ENCODE measurements around the gene SERPINA3.

The SERPINA3 gene

DNA sequence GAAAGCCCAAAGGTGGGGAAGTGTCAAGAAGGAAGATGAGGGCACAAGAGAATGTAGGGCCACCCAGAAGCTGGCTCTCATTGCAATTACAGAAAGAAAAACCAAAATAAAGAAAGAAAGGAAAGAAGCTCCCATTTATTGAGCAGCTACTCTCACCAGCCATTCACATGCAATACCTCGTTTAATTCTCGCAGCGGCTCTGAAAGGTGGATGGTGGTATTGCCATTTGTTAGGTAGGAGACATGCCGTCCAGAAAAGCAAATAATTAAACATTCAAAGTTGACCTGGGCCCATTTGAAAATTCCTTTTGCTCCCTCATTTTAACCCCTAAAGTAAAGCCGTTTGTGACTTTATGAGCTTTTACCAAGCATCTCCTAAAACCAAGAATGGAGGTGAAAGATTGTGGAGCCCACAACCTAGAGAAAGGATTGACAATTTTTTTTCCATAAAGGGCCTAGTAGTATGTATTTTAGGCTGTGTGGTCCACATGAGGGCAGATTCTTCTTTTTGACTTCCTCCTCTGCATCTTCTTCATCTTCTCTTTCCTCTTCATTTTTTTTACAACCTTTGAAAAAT lies 5.3 kb downstream of the SERPINA3 start:
- H3K4me3 ChIP-seq (ENCODE audit: low read depth, low read length), result no peak overlapping the region
- TF ChIP-seq, protein P1, sequence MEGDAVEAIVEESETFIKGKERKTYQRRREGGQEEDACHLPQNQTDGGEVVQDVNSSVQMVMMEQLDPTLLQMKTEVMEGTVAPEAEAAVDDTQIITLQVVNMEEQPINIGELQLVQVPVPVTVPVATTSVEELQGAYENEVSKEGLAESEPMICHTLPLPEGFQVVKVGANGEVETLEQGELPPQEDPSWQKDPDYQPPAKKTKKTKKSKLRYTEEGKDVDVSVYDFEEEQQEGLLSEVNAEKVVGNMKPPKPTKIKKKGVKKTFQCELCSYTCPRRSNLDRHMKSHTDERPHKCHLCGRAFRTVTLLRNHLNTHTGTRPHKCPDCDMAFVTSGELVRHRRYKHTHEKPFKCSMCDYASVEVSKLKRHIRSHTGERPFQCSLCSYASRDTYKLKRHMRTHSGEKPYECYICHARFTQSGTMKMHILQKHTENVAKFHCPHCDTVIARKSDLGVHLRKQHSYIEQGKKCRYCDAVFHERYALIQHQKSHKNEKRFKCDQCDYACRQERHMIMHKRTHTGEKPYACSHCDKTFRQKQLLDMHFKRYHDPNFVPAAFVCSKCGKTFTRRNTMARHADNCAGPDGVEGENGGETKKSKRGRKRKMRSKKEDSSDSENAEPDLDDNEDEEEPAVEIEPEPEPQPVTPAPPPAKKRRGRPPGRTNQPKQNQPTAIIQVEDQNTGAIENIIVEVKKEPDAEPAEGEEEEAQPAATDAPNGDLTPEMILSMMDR (IDR thresholded peaks at IDR 0.05; ENCODE audit: control insufficient read depth, extremely low read depth, insufficient read depth), result no peak

DNA sequence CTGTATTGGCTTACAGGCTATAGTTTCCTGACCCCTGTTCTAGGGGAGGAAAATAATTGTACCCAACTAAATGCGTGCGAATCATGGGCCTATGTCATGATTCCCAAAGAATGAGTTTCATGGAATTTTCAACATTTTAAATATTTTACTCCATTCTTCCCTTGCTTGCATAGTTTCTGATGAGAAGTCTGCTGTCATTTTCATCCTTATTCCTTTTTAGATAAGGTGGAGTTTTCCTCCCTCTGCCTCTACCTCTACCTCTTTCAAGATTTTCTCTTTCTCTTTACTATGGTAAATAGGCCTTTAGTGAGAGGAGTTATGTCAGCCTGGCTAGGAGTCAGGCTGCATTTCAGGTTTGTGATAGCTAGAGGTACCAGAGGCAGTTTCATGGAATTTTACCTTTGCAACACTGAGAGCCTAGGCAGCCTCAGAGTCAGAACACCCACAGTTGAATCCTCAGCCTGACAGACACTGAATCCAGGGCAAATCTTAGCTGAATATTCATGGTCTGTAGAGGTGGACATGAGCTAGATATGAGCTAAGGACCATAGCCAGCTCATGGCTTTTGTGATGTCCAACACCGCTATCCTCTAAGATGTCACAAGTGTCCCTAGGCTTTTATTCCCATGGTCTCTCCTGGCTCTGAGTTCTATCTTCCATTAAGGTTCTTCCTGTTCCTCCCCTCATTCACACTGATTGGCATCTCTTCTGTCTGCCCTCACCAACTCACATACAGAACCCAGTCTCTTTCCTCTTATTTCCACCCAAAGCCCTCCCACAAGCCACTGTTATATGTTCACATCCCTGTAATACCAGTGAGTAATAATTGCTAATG lies 6.0 kb downstream of the SERPINA3 start:
- H3K4me3 ChIP-seq (ENCODE audit: low read depth, low read length), result no peak overlapping the region
- no peak for DNase-seq (ENCODE audit: low read depth)
- TF ChIP-seq, protein P1 (IDR thresholded peaks at IDR 0.05; ENCODE audit: control insufficient read depth, extremely low read depth, insufficient read depth), result no peak

More for the DNA sequence above, 5.3 kb downstream of the SERPINA3 start:
- no peak for DNase-seq (ENCODE audit: low read depth)

DNA sequence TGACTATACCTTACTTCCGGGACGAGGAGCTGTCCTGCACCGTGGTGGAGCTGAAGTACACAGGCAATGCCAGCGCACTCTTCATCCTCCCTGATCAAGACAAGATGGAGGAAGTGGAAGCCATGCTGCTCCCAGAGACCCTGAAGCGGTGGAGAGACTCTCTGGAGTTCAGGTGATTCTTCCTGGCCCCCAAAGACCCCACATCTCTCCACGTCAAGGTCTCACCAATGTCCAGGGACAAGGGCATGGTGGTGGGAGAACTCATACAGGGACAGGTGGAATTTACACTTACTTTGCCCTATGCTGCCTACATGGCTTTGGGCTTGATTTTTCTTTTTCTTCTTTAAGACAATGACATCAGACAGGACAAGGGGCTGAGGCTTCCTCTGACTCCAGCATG lies 7.1 kb downstream of the SERPINA3 start:
- TF ChIP-seq, protein P1 (IDR thresholded peaks at IDR 0.05; ENCODE audit: control insufficient read depth, extremely low read depth, insufficient read depth), result no peak
- DNase-seq (ENCODE audit: low read depth), result no peak
- no peak overlapping the region for H3K4me3 ChIP-seq (ENCODE audit: low read depth, low read length)

DNA sequence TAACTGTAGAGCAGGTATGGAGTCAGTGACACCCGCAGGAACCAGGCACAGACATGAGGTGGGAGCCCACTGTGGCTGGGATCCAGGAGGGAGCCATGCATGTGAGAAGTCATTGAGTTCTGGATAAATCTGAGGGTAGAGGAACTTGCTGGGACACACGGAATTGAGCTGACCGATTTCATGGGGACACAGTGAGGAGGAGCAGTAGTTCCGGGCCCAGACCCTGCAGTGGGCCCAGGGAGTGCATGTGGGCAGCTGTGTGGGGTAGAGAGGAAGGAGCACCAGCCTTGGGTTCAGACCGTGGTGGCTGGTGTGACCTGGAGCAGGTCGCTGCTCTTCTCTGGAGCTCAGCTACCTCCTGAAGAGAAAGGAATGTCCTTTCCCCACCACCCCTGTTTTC lies 8.4 kb downstream of the SERPINA3 start:
- no peak for DNase-seq (ENCODE audit: low read depth)
- no peak overlapping the region for H3K4me3 ChIP-seq (ENCODE audit: low read depth, low read length)
- TF ChIP-seq, protein P1 (IDR thresholded peaks at IDR 0.05; ENCODE audit: control insufficient read depth, extremely low read depth, insufficient read depth), result no peak

DNA sequence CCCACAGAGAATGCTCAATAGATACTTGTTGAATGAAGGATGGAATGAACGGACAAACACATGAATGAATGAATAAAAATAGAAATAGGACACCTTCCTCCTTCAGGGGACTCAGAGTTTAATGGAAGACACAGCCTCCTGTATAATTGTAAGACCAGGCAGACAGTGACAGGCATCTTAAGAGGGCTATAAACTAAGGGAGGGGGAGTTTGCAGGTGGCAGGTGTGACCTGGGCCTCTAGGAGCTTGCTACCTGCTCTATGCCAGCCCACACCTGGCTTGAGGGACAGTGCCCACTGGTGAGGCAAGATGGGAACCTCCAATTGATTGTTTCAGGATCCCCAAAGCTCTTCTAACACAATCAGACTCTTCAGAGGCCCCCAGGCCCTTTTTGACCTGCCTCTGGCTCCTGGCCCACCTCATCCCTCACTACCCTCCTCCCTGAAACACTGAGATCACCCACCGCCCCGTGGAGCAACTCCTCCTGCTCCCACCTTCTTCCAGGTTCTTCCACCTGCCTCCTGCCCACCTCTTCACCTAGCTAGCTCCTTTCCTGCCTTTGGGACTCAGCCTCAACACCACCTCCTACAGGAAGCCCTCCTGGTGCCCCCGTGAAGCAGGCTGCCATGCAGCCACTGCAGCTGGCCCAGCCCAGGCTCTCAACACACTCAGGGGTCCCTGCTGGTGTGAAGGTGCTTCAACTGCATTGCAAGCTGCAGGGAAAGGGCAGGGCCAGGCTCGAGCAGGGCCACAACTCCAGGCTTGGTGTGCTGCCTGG lies 9.4 kb downstream of the SERPINA3 start:
- H3K4me3 ChIP-seq (ENCODE audit: low read depth, low read length), result no peak overlapping the region
- DNase-seq (ENCODE audit: low read depth), result no peak

DNA sequence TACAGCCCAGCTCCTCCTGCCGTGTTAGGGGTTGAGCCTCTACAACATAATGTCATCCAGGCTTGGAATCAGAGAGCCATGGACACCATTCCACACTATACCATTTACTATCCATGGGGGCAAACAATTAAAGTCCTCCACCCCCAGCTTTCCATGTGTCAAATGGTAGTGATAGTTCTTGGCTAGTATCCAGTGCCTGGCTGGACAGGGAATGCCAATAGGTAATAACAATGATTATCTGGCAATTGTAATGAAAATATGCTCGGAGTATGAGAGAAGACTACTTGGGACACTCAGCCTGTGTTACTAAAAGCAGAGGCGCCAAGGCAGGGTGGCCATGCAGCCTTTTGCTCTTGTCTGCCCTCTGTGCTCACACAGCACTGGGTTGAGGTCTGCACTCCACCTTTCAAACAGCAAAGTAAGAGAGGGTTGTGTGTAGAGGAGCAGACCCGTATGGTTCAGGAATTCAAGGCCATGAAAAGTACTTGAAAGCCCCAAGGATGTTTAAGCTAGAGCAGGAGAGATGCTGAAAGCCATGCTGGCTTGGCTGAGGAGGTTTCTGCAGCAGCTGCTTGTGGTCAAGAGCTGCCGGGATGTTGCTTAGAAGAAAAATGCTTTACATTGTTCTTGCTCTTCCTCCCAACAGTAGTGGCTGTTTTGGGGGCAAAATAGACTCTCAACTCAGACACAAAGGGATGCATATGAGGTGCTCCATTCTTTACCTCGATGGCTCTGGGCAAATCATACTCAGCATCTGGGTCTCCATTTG lies 10.6 kb downstream of the SERPINA3 start:
- DNase-seq (ENCODE audit: low read depth), result no peak
- TF ChIP-seq, protein P1 (IDR thresholded peaks at IDR 0.05; ENCODE audit: control insufficient read depth, extremely low read depth, insufficient read depth), result no peak
- no peak overlapping the region for H3K4me3 ChIP-seq (ENCODE audit: low read depth, low read length)

More for the DNA sequence above, 9.4 kb downstream of the SERPINA3 start:
- TF ChIP-seq, protein P1 (IDR thresholded peaks at IDR 0.05; ENCODE audit: control insufficient read depth, extremely low read depth, insufficient read depth), result no peak

Data from LNCaP clone FGC (cell line).